Activated T-cell treated with anti-CD3 and anti-CD28 coated beads, Interleukin-2, amount 50 U/mL, for 48 hours (primary cell): ENCODE measurements around the gene UBA1.

Experiments used
- DNase-seq, 2 experiments: peaks; one replicate each; pipeline ENCODE4 v3.0.0-alpha.2; 2020

Gene UBA1

GRCh38 chrX:47214435-47215077 lies 20.9 kb downstream of the UBA1 start:
- DNase-seq = no peak

- no peak for DNase-seq
Measured at GRCh38 chrX:47215291-47215900, 21.8 kb downstream of the UBA1 start.

GRCh38 chrX:47216393-47216925 lies 22.8 kb downstream of the UBA1 start:
- DNase-seq = no peak

- no peak for DNase-seq
Measured at GRCh38 chrX:47217121-47217851, 23.7 kb downstream of the UBA1 start.

- peak; percentile 99 for DNase-seq
Measured at GRCh38 chrX:47217852-47218279, 24.2 kb downstream of the UBA1 start.

- DNase-seq = peak; percentile 85 to 86
Measured at GRCh38 chrX:47218280-47218919, 24.8 kb downstream of the UBA1 start, which contains the start of gene CDK16. TSS of gene CDK16 (plus strand) at chrX:47218681. CDS start at chrX:47223558, 4,877 bp downstream.

- peak; percentile 60 to 68 for DNase-seq
Measured at GRCh38 chrX:47218920-47219815, 25.5 kb downstream of the UBA1 start.

GRCh38 chrX:47221756-47222155 lies 28.1 kb downstream of the UBA1 start:
- DNase-seq = no peak

- DNase-seq = no peak
Measured at GRCh38 chrX:47222751-47223350, 29.2 kb downstream of the UBA1 start.

- DNase-seq = no peak
Measured at GRCh38 chrX:47223476-47224250, 30.0 kb downstream of the UBA1 start.

GRCh38 chrX:47224266-47224895 lies 30.8 kb downstream of the UBA1 start:
- DNase-seq = no peak

- DNase-seq = no peak
Measured at GRCh38 chrX:47224896-47225290, 31.3 kb downstream of the UBA1 start.

- DNase-seq = no peak
Measured at GRCh38 chrX:47226071-47226470, 32.4 kb downstream of the UBA1 start.

GRCh38 chrX:47226531-47227333 lies 33.1 kb downstream of the UBA1 start:
- no peak for DNase-seq

GRCh38 chrX:47227334-47227583 lies 33.6 kb downstream of the UBA1 start:
- DNase-seq = no peak

- no peak for DNase-seq
Measured at GRCh38 chrX:47228550-47229270, 35.1 kb downstream of the UBA1 start.

GRCh38 chrX:47229427-47229826 lies 35.8 kb downstream of the UBA1 start:
- no peak for DNase-seq

GRCh38 chrX:47230136-47230868 lies 36.7 kb downstream of the UBA1 start:
- no peak for DNase-seq
